OCI-LY7 (cell line): ENCODE results near the gene HEXA.

Experiments
- CTCF ChIP-seq: fragments of 200-600 bp; sonication (generic); conservative IDR thresholded peaks from 2 replicates; pipeline ENCODE4 v1.5.1; 2014; ENCODE audit warnings: mild to moderate bottlenecking, antibody characterized with exemption, low read length, moderate library complexity, mixed read lengths
- EZH2phosphoT487 ChIP-seq: fragments of 200-600 bp; sonication (generic); IDR thresholded peaks from 2 replicates; pipeline ENCODE4 v1.6.1; 2018; ENCODE audit warnings: low read depth, borderline replicate concordance, mild to moderate bottlenecking, mixed run types, antibody characterized with exemption, low read length, moderate library complexity, mixed read lengths

DNA sequence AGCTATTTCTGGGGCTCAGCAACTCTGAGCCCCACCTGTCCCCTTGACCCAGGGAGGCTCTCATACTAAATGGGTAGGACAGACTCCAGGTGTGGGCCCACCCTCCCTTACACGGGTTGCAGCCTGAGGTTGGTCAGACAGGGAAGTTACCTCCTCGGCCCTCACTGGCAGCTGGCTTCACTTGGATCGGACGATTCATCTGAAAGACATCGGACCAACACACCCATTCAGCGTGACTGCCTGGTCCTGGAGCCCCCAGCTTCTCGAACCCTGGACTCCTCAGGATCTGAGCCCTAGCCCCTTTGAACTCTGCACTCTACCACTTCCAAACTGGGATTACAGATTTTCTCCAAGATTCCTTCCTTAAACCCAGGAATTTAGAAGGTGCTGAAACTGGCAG is 71.2 kb downstream of the HEXA start:
- TF ChIP-seq CTCF (no peak), EZH2phosphoT487 (no peak)
